Measurements from ENCODE around the gene MAPK11.

DNA sequence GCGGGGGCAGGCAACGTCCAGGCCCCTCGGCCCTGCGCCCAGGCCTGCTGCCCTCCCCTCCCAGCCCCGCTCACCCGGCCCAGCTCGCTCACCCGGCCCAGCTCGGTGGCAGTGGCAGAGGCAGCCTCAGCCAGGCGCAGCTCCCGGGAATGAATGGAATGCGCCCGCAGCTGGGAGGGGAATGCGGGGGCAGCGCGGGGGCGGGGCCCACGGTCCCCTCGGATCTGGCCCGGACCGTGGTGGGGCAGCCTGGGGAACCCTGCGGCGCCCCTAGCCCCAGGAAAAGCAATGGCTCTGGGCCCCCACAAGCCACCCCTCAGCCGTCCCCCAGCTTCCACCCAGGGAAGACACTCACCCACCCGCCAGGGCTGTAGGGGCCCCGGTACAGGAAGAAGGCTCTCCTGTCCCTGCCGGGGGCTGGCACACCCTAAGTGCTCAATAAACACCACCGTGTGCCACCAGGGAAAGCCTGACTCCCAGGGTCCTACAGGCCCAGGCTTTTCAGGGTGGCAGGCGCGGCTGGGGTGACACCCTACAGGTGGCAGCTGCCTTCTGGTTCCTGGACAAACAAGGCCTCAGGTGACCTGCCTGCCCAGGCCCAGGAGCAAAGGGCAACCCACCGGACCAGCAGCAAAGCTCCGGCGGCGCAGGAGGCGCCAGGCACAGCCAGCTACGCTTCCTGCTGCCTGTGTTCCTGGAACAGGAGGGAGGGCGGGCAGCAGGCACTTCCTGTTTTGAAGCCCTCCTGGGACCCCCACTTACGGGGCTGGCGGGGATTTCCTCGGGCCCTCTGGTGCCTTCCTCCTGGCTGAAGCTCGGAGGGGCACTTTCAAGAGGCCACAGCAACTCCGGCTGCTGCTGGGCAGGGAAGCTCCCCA, 23.5 kb upstream of the MAPK11 start:
- TF ChIP-seq CSDC2 (CRISPR knock-in tag; IDR thresholded peaks at IDR 0.05) (no peak), ISL1 (CRISPR knock-in tag; IDR thresholded peaks at IDR 0.05) (no peak), RARB (CRISPR knock-in tag; IDR thresholded peaks at IDR 0.05) (no peak), ZNF565 (CRISPR knock-in tag; conservative IDR thresholded peaks at IDR 0.05; ENCODE audit: low read depth) (no peak), ZNF8 (CRISPR knock-in tag; IDR thresholded peaks at IDR 0.05) (no peak), ZFP3 (CRISPR knock-in tag; IDR thresholded peaks at IDR 0.05) (no peak)
- TF ChIP-seq, protein P1, sequence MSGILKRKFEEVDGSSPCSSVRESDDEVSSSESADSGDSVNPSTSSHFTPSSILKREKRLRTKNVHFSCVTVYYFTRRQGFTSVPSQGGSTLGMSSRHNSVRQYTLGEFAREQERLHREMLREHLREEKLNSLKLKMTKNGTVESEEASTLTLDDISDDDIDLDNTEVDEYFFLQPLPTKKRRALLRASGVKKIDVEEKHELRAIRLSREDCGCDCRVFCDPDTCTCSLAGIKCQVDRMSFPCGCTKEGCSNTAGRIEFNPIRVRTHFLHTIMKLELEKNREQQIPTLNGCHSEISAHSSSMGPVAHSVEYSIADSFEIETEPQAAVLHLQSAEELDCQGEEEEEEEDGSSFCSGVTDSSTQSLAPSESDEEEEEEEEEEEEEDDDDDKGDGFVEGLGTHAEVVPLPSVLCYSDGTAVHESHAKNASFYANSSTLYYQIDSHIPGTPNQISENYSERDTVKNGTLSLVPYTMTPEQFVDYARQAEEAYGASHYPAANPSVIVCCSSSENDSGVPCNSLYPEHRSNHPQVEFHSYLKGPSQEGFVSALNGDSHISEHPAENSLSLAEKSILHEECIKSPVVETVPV (CRISPR knock-in tag; IDR thresholded peaks at IDR 0.05), result no peak
- TF ChIP-seq, protein P2, sequence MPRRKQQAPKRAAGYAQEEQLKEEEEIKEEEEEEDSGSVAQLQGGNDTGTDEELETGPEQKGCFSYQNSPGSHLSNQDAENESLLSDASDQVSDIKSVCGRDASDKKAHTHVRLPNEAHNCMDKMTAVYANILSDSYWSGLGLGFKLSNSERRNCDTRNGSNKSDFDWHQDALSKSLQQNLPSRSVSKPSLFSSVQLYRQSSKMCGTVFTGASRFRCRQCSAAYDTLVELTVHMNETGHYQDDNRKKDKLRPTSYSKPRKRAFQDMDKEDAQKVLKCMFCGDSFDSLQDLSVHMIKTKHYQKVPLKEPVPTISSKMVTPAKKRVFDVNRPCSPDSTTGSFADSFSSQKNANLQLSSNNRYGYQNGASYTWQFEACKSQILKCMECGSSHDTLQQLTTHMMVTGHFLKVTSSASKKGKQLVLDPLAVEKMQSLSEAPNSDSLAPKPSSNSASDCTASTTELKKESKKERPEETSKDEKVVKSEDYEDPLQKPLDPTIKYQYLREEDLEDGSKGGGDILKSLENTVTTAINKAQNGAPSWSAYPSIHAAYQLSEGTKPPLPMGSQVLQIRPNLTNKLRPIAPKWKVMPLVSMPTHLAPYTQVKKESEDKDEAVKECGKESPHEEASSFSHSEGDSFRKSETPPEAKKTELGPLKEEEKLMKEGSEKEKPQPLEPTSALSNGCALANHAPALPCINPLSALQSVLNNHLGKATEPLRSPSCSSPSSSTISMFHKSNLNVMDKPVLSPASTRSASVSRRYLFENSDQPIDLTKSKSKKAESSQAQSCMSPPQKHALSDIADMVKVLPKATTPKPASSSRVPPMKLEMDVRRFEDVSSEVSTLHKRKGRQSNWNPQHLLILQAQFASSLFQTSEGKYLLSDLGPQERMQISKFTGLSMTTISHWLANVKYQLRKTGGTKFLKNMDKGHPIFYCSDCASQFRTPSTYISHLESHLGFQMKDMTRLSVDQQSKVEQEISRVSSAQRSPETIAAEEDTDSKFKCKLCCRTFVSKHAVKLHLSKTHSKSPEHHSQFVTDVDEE (CRISPR knock-in tag; IDR thresholded peaks at IDR 0.05), result no peak
- TF ChIP-seq, protein P3, sequence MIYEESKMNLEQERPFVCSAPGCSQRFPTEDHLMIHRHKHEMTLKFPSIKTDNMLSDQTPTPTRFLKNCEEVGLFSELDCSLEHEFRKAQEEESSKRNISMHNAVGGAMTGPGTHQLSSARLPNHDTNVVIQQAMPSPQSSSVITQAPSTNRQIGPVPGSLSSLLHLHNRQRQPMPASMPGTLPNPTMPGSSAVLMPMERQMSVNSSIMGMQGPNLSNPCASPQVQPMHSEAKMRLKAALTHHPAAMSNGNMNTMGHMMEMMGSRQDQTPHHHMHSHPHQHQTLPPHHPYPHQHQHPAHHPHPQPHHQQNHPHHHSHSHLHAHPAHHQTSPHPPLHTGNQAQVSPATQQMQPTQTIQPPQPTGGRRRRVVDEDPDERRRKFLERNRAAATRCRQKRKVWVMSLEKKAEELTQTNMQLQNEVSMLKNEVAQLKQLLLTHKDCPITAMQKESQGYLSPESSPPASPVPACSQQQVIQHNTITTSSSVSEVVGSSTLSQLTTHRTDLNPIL (CRISPR knock-in tag; IDR thresholded peaks at IDR 0.05; ENCODE audit: low read depth), result no peak

Data from SK-N-SH treated with all-trans-retinoic acid at 6 μM for 48 hours (cell line).